Measurements from ENCODE around the gene PI4KA. TPM values are rescaled to one million over a fixed set of nuclear protein-coding genes. Genes with fewer than 3 reads are reported as not detected.
"Not testable (repeated sequence)": the region's sequence is repeated elsewhere in the genome, so short reads cannot be mapped to it uniquely, and the experiment has no call there.

Gene PI4KA
- total RNA-seq, 1 donor from 2014 or later: 79.1 TPM

DNA sequence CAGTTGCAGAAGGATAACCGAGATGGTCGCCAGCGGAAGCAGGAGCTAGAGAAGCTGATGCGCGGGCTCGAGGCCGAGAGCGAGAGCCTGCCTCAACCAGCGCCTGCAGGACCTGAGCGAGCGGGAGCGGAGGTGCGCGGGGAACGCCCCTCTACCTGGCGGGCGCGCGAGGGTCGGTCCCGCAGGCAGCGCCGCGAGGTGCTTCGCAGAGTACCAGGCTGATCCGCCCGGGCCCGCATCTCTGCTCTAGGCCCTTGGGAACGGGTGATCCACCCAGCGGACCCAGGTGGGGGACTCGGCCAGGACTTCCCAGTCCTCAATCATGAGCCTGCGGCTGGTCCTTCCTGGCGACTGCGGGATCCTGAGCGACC, 156.5 kb downstream of the PI4KA start:
- not testable (repeated sequence) for DNase-seq (ENCODE audit: low spot score)

GRCh38 chr22:20701680-20702136, 156.9 kb downstream of the PI4KA start:
- not testable (repeated sequence) for DNase-seq (ENCODE audit: low spot score)

- DNase-seq (ENCODE audit: low spot score): peak; percentile 41
These were observed 158.3 kb downstream of the PI4KA start for GRCh38 chr22:20700347-20700746.

- peak; percentile 28 for DNase-seq (ENCODE audit: low spot score)
These were observed 158.8 kb downstream of the PI4KA start for GRCh38 chr22:20699856-20700255.

GRCh38 chr22:20697481-20698113, 161.0 kb downstream of the PI4KA start:
- peak; percentile 71 for DNase-seq (ENCODE audit: low spot score)

DNA sequence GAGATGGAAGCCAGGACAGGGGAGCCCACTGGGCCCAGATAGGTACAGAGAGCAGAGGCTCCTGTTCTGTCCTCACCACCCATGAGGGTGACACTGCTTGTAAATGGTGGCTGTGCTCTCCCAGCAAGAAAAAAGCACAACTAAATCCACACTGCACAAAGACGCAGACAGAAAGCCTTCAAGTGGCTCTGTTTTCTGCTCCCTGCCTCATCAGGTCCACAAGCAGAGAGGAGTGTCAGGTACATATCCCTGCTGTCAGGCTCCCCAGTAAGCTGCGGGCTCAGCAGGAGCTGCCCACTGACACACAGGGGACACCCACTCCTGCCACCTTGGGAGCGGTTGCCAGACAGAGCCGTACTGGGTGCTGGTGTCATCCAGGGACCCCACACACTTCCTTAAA, 162.6 kb downstream of the PI4KA start:
- DNase-seq (ENCODE audit: low spot score): not testable (repeated sequence)

GRCh38 chr22:20695205-20695604, 163.4 kb downstream of the PI4KA start:
- DNase-seq (ENCODE audit: low spot score): peak; percentile 22

GRCh38 chr22:20694256-20694655, 164.4 kb downstream of the PI4KA start:
- DNase-seq (ENCODE audit: low spot score): peak; percentile 43

DNA sequence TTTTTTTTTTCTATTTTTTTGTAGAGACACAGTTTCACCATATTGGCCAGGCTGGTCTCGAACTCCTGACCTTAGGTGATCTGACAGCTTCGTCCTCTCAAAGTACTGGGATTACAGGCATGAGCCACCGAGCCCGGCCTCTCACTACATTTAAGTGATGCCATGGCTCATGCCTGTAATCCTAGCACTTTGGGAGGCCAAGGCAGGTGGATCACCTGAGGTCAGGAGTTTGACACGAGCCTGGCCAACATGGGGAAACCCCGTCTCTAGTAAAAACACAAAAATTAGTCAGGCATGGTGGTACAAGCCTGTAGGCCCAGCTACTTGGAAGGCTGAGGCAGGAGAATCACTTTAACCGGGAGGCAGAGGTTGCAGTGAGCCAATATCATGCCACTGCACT, 165.7 kb downstream of the PI4KA start:
- DNase-seq (ENCODE audit: low spot score): peak; percentile 71

DNA sequence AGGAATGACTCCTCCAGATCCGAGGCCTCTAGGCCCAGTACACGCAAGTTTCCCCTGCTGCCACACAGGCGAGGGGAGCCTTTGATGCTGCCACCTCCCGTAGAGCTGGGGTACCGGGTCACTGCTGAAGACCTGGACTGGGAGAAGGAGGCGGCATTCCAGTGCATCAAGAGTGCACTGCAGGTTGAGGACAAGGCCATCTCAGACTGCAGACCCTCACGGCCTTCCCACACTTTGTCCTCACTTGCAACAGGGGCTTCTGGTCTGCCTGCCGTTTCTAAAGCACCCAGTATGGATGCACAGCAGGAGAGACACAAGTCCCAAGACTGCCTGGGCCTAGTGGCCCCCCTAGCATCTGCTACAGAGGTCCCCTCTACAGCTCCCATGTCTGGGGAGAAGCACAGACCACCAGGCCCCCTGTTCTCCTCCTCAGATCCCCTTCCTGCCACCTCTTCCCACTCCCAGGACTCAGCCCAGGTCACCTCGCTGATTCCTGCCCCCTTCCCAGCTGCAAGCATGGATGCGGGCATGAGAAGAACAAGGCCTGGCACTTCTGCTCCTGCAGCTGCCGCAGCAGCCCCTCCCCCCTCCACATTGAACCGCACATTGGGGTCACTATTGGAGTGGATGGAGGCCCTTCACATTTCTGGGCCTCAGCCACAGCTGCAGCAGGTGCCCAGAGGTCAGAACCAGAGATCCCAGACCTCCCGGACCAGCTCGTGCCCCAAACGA, 167.9 kb downstream of the PI4KA start:
- DNase-seq (ENCODE audit: low spot score): peak; percentile 55

DNA sequence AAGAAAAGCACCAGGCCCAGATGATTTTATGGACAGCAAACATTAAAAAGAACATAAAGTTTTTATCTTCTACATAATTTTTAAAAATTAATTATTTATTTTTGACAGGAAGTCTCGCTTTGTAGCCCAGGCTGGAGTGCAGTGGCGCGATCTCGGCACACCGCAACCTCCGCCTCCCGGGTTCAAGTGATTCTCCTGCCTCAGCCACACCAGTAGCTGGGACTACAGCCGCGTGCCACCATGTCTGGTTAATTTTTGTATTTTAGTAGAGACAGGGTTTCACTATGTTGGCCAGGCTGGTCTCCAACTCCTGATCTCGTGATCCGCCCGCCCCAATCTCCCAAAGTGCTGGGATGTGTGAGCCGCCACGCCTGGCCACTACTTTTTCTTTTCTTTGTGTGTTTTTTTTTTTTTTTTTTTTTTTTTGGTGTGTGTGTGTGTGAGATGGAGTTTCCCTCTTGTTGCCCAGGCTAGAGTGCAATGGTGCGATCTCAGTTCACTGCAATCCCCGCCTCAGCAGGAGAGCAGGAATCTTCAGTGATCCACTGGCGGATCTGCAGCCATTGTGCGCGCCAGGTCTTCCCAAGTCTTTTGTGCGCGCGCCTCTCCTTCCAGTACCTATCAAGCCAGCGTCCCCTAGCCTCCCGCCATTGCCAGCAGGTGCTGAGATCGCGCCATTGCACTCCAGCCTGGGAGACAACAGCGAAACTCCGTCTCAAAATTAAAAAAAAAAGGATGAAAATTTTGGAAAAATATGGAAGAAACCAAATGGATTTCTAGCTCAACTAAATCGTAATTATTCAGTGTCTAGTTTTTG, 171.0 kb downstream of the PI4KA start:
- peak; percentile 18 for DNase-seq (ENCODE audit: low spot score)

DNA sequence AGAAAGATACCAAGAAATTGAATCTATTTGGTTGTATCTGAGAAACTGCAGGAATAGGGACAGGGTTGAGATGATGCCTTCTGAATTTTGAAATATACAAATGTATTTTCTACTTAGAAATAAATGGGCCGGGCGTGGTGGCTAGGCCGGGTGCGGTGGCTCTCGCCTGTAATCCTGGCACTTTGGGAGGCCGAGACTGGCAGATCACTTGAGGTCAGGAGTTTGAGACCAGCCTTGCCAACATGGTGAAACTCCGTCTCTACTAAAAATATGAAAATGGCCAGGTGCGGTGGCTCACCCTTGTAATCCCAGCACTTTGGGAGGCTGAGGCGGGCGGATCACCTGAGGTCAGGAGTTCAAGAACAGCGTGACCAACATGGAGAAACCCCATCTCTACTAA, 172.8 kb downstream of the PI4KA start:
- DNase-seq (ENCODE audit: low spot score): not testable (repeated sequence)

GRCh38 chr22:20678792-20679435, 179.7 kb downstream of the PI4KA start:
- DNase-seq (ENCODE audit: low spot score): not testable (repeated sequence)

GRCh38 chr22:20677684-20678242, 180.8 kb downstream of the PI4KA start:
- DNase-seq (ENCODE audit: low spot score): no peak

DNA sequence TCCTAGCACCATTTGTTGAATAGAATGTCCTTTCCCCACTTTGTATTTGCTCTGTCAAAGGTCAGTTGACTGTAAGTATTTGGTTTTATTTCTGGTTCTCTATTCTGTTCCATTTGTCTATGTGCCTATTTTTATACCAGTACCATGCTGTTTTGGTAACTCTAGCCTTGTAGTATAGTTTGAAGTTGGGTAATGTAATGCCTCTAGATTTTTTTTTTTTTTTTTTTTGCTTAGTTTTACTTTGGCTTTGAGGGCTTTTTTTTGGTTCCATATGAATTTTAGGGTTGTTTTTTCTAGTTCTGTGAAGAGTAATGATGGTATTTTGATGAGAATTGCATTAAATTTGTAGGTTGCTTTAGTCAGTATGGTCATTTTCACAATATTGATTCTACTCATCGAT, 183.0 kb downstream of the PI4KA start:
- not testable (repeated sequence) for DNase-seq (ENCODE audit: low spot score)

DNA sequence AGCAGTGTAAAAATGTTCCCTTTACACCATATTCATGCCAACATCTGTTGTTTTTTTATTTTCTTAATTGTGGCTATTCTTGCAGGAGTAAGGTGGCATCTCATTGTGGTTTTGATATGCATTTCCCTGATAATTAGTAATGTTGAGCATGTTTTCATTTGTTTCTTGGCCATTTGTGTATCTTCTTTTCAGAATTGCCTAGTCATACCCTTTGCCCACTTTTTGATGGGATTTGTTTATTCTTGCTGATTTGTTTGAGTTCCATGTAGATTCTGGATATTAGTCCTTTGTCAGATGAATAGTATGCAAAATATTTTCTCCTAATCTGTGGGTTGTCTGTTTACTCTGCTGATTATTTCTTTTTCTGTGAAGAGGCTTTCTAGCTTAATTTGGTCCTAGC, 183.6 kb downstream of the PI4KA start:
- no peak for DNase-seq (ENCODE audit: low spot score)

DNA sequence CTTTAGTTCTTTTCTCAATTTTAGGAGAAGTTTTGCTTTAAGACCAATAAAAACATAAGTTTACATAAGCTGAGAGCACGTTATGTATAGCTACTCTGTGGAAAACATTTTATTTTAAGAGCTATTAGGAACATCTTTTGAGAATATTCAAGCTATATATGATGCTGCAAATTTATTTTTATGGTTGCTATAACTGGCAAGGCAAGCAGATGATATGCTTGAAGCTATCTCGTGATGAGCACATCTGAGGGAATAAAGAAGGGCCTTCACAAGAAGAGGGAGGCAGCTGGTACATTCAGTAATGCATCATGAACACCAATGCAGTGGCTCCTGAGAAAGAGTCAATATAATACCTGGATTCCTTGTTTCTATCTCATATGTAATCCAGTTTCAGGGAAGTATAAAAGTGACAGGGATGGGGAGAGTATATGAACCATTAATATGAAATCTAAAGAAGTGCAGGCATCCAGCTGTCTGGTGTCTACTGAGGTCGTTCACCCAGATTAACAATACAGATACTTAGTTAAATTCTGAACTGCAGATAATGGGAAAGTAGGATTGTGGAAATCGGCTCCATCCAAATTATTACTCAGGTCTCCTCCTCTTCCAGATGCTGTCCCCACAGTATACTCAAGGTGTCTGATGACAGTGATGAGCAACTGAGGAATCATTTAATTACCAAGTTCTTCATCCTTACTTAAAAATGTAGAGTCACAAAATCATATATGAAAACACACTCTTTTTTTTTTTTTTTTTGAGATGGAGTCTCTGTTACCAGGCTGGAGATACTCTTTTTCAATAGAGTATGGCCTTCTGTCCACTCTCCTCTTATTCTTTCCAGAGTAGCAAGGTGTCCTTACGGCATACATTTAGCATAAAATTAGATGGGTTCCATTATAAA, 185.1 kb downstream of the PI4KA start:
- DNase-seq (ENCODE audit: low spot score): no peak

DNA sequence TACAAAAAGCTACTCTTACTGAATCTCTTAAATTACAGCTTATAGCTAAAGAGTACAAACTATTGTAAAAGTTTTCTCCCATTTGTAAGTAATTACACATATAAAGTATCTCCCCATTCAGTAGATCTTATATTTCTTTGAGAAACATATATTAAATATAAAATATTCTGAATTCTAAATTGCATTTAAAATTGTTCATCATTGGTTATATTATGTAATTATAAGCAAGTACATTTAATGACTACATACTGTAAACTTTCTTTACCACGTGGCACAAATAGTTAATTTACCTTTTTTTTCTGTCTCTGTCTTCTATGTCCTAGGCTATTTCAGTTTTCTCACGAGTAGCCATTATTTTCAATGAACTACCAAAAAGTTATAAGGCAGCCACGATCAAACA, 185.9 kb downstream of the PI4KA start:
- no peak for DNase-seq (ENCODE audit: low spot score)

DNA sequence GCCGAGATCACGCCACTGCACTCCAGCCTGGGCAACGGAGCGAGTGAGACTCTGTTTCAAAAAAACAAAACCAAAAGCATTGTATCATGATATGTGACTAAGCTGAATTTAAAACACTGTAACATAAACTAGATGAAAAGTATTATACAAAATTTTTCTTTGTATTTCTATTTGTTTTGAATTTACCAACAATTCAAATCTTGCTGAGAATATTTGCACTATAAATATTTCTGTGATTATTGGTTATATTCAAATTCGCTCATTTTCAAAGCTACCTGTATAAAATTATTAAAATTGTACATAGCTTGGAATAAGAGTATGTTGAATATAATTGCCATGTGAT, 186.6 kb downstream of the PI4KA start:
- DNase-seq (ENCODE audit: low spot score): no peak

GRCh38 chr22:20671409-20672081, 187.1 kb downstream of the PI4KA start:
- peak; percentile 20 for DNase-seq (ENCODE audit: low spot score)
